ENCODE data around the gene TCF7L2.

TCF7L2 gene

DNA sequence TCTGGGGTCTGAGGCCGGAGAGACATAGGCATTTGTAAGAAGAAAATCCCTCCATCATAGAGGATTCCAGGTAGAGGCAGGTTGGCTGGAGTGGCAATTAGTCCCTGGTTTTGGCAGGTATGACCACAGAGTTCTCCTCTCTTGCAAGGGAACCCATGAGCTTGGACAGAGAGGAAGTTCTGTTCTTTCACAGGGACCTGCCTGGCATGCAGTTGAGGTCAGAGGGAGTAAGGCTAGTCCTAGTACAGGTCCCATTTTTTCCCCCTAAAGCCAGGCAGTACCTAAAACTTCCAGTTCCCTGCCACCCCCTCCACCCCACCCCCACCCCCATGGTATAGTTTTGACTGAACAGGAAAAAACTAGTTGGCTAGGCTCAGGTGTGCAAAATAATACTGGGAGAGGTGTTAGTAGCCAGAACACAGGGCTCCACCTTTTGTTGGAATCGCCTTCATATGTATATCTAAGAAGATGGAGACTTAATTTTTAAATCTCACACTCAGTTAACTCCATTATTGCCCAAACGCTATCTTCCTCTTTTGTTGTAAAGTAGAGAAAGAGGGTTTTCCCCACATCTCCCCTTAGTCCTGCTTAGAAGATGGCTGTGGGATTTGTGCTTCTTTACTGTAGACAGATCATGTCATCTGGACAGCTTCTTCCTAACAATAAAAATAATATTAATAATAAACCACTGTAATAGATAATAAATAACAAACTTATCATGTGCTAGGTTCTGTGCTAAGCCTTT is 188.1 kb downstream of the TCF7L2 start:
- in situ Hi-C loops (cut with HindIII; ENCODE audit: low sequenced_read_pairs) = loop anchor here (5.0 to 10.0 kb wide), 2 partner anchors 239 to 263 kb away; no protein-coding TSS in a partner anchor

DNA sequence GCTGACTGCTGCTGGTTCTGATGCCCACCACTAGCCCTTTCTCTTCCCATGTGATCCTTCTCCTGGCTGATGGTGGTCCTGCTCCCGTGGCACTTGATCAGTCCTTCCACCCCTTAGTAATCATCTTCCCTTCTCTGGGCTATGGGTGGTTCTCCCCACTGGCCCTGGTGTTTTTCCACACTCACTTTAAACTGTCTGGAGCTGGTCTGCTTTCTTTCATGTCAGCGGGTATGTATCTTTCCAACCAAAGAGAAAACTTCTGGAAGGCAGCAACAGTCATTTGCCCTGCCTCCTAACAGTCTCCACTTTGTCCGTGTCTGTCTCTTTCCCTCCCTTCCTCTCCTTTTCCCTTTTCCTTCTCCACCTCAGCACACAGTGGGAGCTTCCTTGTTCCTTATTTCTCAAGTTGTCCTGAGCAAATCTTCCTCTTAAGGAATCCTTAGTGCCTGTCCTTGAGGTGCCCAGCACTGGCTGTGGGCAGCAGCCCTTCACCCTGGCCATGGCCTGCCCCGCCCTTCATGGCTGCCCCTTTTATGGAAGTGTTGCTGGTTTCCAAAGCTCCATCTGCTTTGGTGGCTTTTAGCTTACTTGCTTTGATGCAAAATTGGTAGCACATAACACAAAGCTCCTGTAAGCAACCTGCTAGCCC is 189.0 kb downstream of the TCF7L2 start:
- in situ Hi-C loops (cut with HindIII; ENCODE audit: low sequenced_read_pairs) = loop anchor here (5.0 to 10.0 kb wide), 2 partner anchors 238 to 264 kb away; no protein-coding TSS in a partner anchor

DNA sequence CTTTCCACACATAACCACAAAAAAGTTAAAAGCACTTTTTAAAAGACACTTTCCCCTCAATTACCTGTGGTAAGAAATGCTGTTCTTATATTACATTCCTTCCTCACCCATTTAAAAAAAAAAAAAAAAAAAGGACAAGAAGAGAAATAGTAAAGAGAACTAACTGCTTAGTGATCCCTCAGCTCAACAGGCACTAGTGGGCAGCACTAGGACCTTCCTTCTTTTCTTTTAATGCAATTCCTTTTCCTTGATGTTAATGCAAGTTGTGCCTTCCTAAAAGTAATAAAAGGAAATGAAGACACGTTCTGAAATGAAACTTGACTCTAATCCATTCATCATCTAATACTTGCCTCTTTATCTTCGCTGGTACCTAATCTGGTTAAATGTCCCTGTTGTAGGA is 189.7 kb downstream of the TCF7L2 start:
- in situ Hi-C loops (cut with HindIII; ENCODE audit: low sequenced_read_pairs) = loop anchor here (5.0 to 10.0 kb wide), 2 partner anchors 238 to 265 kb away; no protein-coding TSS in a partner anchor

DNA sequence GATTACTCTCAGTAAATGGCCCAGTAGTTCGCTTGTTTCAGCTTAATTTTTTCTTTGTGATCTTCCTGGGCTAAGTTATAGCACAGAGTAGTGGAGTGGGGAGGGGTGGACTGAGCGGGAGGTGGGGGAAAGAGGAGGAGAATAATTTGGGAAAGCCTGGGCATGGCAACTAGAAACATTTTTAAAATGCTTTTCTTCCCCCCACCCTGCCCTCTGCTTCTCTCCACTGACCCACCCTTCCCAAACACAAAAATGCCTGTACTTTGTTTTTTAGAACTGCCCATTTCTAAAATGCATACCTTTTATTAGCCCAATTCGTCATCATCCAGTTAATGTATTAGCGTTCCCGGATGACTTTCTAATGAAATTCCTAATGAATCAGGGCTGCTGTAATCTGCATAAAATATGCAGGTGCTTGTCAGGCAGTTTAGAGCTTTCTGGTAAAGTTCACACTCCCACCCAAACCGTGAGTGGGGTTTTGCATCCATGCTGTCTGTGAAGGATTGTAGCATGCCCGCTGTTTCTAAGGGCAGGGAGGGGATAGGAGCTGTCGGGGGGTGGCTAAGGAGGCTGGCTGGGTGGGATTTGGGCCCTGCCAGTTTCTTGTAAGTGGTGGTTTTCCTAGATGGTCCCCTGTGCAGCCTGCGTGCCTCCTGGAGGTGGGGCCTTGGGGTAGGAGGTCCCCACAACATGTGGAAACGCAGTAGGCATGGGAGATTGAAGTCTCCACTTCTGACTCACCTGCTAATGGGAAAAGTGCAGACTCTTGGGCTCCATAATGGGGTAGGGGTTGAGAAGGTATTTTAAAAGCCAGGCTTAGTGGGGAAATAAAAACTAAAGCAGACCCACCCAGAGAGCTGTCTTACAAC is 190.3 kb downstream of the TCF7L2 start:
- in situ Hi-C loops (cut with HindIII; ENCODE audit: low sequenced_read_pairs) = no loop called here

DNA sequence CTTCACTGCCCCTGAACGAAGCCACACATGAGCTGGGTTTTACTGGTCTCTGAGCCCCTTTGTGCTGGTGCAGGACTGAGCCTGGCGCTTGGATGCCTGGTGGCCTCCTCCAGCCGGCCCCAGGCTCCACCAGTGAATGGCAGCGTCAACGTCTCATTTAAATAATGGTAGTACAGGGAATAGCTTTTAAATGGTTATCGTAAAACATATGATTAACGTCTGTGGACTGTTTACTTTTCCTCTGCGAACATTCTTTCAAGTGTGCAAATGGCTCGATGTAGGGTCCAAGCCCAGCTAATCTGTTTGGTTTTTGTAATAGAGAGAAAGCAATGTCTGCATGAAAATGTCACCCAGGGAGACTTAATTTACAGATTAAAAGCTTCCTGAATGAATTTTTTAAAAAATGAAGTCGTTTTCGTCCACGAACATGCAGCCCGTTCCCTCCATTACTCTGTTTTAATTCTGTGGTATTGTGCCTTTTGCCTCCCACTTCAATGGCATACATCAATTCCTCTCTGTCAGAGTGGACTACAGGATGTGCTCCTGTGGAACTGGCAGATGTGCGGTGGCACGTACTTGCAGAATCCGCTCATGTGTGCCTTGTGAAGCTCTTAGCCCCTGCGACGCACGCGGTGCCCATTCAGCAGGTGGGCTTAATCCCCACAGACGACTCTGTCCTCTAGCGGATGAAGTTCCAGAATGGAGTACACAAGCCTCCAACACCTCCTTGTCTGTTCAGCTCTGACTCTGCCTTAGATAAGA is 192.7 kb downstream of the TCF7L2 start:
- in situ Hi-C loops (cut with HindIII; ENCODE audit: low sequenced_read_pairs) = no loop called here

DNA sequence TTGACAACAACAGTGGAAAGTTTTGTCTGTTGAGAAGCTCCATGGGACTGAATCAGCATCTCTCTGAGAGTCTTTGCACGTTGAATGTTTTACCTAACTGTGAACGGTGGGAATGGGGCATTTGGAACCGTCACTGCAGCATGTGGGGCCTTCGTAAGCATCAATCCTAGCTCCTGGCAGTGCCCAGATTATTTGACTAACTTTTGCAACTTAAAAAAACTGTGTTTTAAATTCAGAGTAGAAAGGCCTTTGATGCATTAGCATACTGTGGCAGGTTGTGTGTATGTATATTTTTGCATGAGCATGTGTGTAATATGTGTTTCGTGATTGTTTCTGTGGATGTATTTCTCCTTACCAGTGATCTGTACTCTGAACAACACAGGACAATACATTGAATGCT is 194.5 kb downstream of the TCF7L2 start:
- in situ Hi-C loops (cut with HindIII; ENCODE audit: low sequenced_read_pairs) = no loop called here

DNA sequence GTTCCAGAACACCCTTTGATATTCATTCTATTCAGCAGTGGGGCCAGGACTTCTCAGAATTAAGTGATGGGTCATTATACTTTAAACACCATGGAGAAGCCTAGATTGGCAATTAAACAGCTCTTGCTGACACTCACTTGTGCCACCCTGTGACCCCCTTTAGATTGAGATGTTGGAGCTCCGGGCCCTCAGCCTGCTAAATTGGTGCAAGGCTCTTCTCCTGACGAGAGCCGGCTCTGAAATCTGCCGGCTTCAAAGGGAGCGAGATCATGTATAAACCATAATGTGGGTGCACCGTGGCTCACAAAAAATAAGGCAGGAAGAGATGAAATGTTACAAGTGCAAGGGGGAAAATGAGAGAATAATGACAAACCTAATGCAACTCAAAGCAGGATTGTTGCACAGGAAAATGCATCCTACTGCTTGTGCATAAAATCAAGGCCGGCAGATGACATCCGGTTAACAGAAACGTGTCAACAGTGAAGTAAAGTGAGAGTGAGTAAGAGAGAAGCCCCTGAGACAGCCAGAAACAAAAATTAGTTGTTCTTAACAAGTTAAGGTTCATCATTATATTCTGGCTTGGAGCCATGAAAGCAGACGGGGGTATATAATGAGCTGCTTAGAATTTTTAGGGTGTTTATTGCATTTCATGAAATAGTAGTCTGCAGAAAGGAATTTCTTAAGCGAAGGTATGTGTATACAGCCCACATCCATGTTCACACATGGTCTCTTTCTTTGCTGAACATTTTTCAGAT is 198.2 kb downstream of the TCF7L2 start:
- in situ Hi-C loops (cut with HindIII; ENCODE audit: low sequenced_read_pairs) = no loop called here

DNA sequence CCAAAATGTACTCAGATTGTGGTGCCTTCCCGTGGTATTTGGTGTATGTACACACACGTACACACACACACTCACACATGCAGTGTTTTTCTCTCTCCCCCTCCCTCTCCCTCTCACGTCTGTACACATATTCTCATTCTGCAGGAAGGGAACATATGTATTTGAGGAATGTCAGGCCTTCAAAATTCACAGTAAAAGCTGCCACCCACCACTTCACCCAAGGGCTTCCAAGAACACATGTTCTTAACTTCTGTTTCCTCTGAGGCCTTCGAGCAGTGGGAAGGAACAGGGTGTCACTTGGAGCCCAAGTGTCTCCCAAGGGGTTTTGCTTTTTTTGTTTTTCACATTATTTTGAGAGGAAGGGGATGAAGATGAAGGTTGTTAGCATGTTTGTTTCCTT is 198.9 kb downstream of the TCF7L2 start:
- in situ Hi-C loops (cut with HindIII; ENCODE audit: low sequenced_read_pairs) = no loop called here

DNA sequence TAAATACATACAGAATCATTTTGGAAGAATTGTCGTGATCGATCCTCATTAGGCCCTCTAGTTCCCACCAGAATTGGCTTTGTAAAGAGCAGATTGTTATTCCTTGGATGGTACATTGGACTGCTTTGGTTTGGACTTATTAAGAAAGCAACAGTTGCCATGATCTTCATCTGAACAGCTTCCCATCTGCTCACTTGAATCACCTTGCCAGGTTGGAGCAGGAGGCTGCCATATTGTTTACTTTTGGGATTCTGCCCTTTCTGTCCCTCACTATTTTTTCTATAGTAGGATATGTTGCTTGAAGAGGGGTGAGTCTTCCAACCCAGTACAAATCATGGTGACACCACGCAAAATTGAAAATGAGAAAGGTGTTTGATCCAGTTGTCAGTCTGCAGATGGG is 199.6 kb downstream of the TCF7L2 start:
- in situ Hi-C loops (cut with HindIII; ENCODE audit: low sequenced_read_pairs) = no loop called here

DNA sequence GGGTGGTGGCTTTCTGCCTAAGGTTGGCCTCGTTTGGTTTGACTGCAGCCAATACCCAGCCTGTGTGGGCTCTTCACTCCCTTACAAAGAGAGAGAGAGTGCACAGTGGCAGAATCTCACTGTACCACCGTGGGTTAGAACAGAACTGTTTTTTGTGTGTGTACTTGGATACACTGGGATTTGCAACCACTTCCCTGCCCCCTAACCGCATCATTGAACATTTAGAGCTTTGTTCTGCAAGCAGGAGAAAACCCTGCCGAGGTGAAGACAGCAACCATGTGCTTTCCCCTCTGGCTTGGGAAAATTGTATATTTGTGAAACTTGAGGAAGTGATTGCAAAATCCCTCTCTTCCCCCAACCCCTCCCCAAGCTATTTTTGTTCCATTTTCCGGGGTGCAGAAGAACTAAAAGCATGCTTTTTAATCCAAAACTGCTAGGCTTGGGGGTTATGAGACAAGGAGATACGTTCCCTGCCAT is 201.2 kb downstream of the TCF7L2 start:
- in situ Hi-C loops (cut with HindIII; ENCODE audit: low sequenced_read_pairs) = no loop called here

DNA sequence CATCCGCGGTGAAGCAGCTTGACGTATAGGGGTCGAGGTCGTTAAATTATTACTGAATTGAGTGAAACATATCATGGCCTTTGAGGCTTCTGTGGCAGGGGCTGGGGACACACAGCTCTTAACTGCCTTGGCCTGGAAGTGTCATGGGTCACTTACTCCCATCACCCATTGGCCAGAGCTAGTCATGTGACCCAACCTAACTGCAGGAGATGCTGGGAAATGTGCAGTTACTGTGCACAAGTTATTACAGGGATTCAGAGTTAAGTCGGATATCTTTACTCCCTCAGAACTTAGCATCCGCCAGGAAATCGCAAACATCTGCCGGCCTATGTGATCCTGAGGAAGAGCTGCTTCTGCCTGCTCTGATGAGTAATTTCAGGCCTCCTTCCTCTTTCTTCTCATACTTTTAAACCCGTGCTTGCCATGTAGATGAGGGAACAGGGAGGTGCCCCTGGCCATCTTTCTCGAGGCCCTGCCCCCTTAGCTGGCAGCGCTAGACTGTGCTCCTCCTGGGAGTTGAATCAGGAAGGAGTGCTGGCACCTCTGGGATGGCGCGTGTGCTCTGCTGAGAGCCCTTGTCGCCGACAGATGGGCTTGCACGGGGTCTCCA is 203.6 kb downstream of the TCF7L2 start:
- in situ Hi-C loops (cut with HindIII; ENCODE audit: low sequenced_read_pairs) = no loop called here

DNA sequence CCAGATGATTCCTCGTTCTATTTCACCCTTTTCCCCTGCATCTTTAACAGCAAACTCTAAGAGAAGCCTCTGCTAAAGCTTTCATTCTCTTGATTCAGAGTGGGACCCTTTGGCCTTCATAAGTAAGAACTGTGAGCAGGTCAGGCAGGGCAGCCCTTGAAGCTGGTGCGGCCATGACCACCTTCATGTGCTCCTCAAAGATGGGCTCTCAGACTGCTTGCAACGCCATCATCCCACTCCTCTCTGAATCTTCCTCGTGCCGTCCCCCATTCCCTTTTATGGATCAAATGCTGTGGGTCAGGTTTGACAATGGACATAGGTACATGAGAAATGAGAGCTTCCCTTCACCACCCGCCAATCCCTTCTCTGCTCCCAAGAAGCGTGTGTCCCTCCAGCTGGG is 207.4 kb downstream of the TCF7L2 start:
- in situ Hi-C loops (cut with HindIII; ENCODE audit: low sequenced_read_pairs) = no loop called here

DNA sequence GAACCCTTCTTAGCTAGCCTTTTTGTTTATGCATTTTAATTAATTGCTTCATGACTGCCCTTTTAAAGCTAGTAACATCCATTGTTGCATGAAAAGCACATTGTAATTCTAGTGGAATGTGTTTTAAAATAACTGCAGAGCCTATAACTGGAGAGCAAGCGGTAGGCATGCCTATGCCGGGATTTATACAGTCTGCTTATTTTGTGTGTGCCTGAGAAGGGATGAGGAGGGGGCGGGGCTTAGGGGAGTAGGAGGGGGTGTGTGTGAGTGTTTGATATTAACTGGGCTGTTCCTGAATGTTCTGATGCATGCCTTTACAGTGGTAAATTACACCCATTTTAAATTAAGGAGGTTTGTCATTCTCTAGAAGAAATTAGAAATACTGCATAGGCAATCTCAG is 208.1 kb downstream of the TCF7L2 start:
- in situ Hi-C loops (cut with HindIII; ENCODE audit: low sequenced_read_pairs) = no loop called here

DNA sequence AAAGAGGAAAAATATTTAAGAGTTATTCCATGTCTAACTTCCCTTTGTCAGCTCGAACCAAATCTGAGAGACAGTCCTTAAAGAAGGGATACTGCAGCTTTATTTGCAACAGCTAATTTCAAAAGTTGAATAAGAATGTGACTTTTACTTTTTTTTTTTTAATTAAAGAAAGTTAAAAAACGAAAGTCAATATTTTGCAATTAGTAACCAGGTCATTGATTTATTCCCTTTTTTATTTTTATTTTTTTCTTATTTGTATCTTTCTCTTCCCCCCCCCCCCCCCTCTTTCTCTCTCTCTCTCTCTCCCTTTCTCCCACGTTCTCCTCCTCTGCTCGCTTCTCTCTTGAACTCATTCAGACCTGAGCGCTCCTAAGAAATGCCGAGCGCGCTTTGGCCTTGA is 209.5 kb downstream of the TCF7L2 start:
- in situ Hi-C loops (cut with HindIII; ENCODE audit: low sequenced_read_pairs) = no loop called here

DNA sequence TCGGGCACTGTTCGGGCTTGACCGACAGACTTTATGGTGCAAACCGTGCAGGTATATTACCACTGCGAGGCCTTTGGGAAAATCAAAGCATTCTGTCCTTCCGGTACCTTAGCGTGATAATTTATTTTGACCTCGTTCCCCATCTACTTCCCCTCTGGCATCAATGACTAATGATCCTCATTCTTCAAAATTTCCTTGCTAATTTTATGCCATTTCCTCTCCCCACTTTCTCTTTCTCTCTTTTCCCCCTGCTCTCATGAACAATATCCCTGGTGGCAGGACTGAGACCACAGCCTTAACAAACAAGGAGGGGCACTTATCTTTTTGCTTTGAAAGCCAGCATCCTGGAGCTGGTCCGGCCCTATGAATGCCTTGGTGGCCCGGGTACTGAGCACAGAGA is 210.6 kb downstream of the TCF7L2 start:
- in situ Hi-C loops (cut with HindIII; ENCODE audit: low sequenced_read_pairs) = no loop called here

DNA sequence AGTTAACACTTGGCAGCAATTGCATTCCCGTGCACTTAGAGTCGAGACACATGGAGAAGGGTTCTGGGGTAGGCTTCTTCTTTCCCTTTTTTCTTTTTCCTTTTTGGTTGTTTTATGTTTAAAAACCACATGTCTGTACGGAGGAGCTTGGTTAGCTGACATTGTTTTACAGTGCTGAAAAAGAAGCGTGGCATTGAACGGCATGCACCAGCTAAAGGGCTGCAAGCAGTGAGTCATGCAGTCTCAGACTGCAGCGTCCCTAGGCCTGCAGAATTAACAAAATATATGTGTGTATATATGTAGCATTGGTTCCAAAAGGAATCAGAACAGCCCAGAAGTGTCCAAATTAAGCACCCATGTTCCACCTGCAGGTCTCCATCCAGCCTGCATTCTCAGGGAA is 211.0 kb downstream of the TCF7L2 start:
- in situ Hi-C loops (cut with HindIII; ENCODE audit: low sequenced_read_pairs) = no loop called here

DNA sequence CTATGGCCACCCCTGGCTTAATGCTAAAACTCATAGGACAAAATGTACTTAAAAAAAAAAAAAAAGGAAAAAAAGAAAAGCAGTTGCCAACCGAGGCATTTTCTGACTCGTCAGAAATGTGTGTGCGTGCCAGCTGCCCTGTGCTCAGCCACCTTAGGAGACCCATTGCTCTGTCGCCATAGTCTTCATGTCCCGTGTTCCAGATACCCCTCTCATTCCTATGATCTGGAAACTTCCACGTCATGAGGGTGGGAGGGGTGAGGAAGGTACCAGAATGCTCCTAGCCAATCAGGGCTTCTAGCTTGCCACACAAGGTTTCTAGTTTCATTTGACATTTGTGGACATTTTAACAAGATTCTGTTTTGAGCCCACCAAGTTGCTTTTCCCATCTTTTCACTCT is 212.9 kb downstream of the TCF7L2 start:
- in situ Hi-C loops (cut with HindIII; ENCODE audit: low sequenced_read_pairs) = no loop called here

DNA sequence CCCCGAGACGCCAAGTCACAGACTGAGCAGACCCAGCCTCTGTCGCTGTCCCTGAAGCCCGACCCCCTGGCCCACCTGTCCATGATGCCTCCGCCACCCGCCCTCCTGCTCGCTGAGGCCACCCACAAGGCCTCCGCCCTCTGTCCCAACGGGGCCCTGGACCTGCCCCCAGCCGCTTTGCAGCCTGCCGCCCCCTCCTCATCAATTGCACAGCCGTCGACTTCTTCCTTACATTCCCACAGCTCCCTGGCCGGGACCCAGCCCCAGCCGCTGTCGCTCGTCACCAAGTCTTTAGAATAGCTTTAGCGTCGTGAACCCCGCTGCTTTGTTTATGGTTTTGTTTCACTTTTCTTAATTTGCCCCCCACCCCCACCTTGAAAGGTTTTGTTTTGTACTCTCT is 215.6 kb downstream of the TCF7L2 start:
- in situ Hi-C loops (cut with HindIII; ENCODE audit: low sequenced_read_pairs) = no loop called here

DNA sequence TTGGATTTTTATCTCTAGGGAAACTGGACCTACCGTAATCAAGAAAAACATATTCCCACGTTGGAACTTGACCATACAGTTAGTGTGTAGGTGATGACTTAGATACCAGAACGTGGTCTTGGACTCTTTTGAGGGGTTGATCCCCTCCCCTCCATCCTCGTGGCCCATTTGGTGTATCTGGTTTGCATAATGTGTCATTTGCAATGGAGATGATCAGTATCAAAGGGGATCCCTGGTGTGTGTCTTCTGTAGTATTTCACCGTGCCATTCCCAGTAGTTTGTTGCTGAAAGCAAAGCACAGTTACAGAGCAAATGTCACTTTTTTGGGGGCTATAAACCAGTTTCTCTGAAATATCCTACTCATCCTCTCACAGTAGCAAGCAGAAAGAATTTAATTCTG is 217.7 kb downstream of the TCF7L2 start:
- in situ Hi-C loops (cut with HindIII; ENCODE audit: low sequenced_read_pairs) = no loop called here

DNA sequence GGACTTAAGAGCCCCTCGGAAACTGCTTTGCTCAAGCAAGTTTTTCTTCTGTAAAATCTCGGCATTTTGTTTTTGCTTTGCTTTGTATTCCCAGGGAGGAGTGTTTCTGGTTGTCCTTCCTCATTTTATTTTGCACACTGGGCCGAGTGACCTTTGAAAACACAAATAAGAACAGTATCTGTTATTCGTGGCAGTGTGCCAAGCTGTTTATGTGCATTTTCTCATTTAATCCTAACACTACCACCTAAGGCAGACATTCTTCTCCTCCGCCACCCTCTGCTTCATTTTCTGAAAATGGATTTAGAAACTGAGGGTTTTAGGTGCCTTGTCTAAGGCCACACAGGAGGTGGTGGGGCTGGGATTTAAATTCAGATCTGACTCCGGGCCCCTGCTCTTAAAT is 218.5 kb downstream of the TCF7L2 start:
- in situ Hi-C loops (cut with HindIII; ENCODE audit: low sequenced_read_pairs) = no loop called here
